HepG2 (cell line): ENCODE results near the gene ARVCF.

Experiments used
- CTCF ChIP-seq: sonication (generic); formaldehyde crosslinking; IDR thresholded peaks from 2 replicates; pipeline ENCODE4 v1.5.0; 2020; ENCODE audit warnings: mild to moderate bottlenecking, missing genetic modification reagents, moderate library complexity
- SMC3 ChIP-seq: IDR thresholded peaks from 2 replicates; pipeline ENCODE4 v1.6.1; 2011; ENCODE audit warnings: low read length, improper control_type of control experiment

DNA sequence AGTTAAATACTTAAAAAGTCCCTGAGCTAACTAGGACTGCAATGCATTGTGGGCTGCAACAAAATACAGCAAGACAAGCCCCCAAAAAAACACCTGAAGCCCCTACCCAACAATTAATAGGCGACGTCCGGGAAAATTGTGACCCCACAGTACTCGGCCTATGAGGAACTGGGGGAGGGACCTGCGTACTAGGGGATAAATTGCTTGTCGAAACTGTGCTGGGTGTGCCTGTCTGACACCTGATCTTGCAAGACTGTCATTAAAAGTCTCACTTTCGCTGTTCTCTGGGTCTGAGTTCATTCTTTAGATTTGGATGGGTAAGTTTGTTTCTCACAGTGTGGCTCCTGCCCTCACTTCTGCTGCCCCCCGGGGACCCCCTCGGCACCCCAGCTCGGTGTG lies 19.5 kb upstream of the ARVCF start:
- TF ChIP-seq CTCF (CRISPR knock-in tag) (no peak), SMC3 (no peak)
